IPS-20b (cell line): ENCODE results near the gene CYSRT1.

Experiments
- H3K27ac ChIP-seq: one replicate; pipeline ENCODE4 v1.5.1; 2013; ENCODE audit warnings: low read length
- H3K27me3 ChIP-seq: 2 replicates; pipeline ENCODE4 v1.6.1; 2013; ENCODE audit warnings: mild to moderate bottlenecking, low read length, inconsistent platforms; ENCODE audit not compliant: insufficient read depth
- H3K36me3 ChIP-seq: 2 replicates; pipeline ENCODE4 v1.6.1; 2013; ENCODE audit warnings: low read depth, mild to moderate bottlenecking, inconsistent platforms, low read length, moderate library complexity; ENCODE audit not compliant: insufficient read depth
- H3K4me1 ChIP-seq: 2 replicates; pipeline ENCODE4 v1.6.1; 2013; ENCODE audit warnings: mild to moderate bottlenecking, control low read depth, inconsistent platforms, low read length, moderate library complexity; ENCODE audit not compliant: insufficient read depth
- H3K4me3 ChIP-seq: 2 replicates; pipeline ENCODE4 v1.5.1; 2013; ENCODE audit warnings: mild to moderate bottlenecking, low read length, inconsistent platforms
- H3K9ac ChIP-seq: 2 replicates; pipeline ENCODE4 v1.6.1; 2013; ENCODE audit warnings: low read depth, mild to moderate bottlenecking, inconsistent platforms, low read length, moderate library complexity
- H3K9me3 ChIP-seq: 2 replicates; pipeline ENCODE4 v1.6.1; 2013; ENCODE audit warnings: mild to moderate bottlenecking, low read depth, low read length, inconsistent platforms; ENCODE audit not compliant: insufficient read depth

Gene CYSRT1

GRCh38 chr9:137223078-137223970 is 1.6 kb upstream of the CYSRT1 start:
- Histone ChIP-seq H3K9ac (peak overlapping the region; percentile 91), H3K4me1 (peaks cover 3% of the 10 kb centered on the region; the same call in 1 of the 2 replicates), H3K27me3 (peaks cover 9% of the 10 kb centered on the region), H3K36me3 (no peaks in the 10 kb centered on the region), H3K27ac (no peak overlapping the region), H3K4me3 (peak overlapping the region; percentile 86), H3K9me3 (no peaks in the 10 kb centered on the region)

GRCh38 chr9:137225699-137226331 is 841 bp downstream of the CYSRT1 start:
- Histone ChIP-seq H3K27me3 (peaks cover 9% of the 10 kb centered on the region), H3K36me3 (no peaks in the 10 kb centered on the region), H3K9ac (no peak overlapping the region), H3K4me1 (peaks cover 3% of the 10 kb centered on the region; the same call in 1 of the 2 replicates), H3K9me3 (no peaks in the 10 kb centered on the region), H3K4me3 (no peak overlapping the region), H3K27ac (no peak overlapping the region)

GRCh38 chr9:137226338-137227053 is 1.5 kb downstream of the CYSRT1 start:
- H3K9me3 ChIP-seq = no peaks in the 10 kb centered on the region
- H3K36me3 ChIP-seq = no peaks in the 10 kb centered on the region
- no peak overlapping the region for H3K9ac ChIP-seq
- H3K4me1 ChIP-seq = peaks cover 3% of the 10 kb centered on the region; the same call in 1 of the 2 replicates
- H3K27ac ChIP-seq = no peak overlapping the region
- H3K4me3 ChIP-seq = no peak overlapping the region
- H3K27me3 ChIP-seq = peaks cover 9% of the 10 kb centered on the region

GRCh38 chr9:137227054-137227852 is 2.3 kb downstream of the CYSRT1 start, which contains the start of gene RNF224:
Gene RNF224 (plus strand): TSS chr9:137227502. CDS start chr9:137228336, 834 bp downstream.
- no peak within 1 kb of the TSS for H3K9ac ChIP-seq
- H3K4me3 ChIP-seq = no peak within 1 kb of the TSS
- H3K27me3 ChIP-seq = peaks cover 9% of the 10 kb centered on the region
- no peaks in the 10 kb centered on the region for H3K9me3 ChIP-seq
- H3K27ac ChIP-seq = no peak within 1 kb of the TSS
- H3K4me1 ChIP-seq = peaks cover 3% of the 10 kb centered on the region; the same call in 1 of the 2 replicates
- no peaks in the 10 kb centered on the region for H3K36me3 ChIP-seq

GRCh38 chr9:137227853-137228505 is 3.0 kb downstream of the CYSRT1 start:
- Histone ChIP-seq H3K9ac (no peak overlapping the region), H3K27ac (no peak overlapping the region), H3K9me3 (no peaks in the 10 kb centered on the region), H3K27me3 (peaks cover 2% of the 10 kb centered on the region), H3K36me3 (no peaks in the 10 kb centered on the region), H3K4me1 (peaks cover 3% of the 10 kb centered on the region; the same call in 1 of the 2 replicates), H3K4me3 (no peak overlapping the region)

GRCh38 chr9:137228506-137228967 is 3.6 kb downstream of the CYSRT1 start:
- no peak overlapping the region for H3K27ac ChIP-seq
- H3K9ac ChIP-seq = no peak overlapping the region
- no peaks in the 10 kb centered on the region for H3K27me3 ChIP-seq
- H3K4me1 ChIP-seq = peaks cover 3% of the 10 kb centered on the region; the same call in 1 of the 2 replicates
- H3K36me3 ChIP-seq = no peaks in the 10 kb centered on the region
- no peaks in the 10 kb centered on the region for H3K9me3 ChIP-seq
- H3K4me3 ChIP-seq = no peak overlapping the region

- Histone ChIP-seq H3K9me3 (no peaks in the 10 kb centered on the region), H3K4me1 (no peaks in the 10 kb centered on the region), H3K27ac (no peak overlapping the region), H3K9ac (no peak overlapping the region), H3K36me3 (no peaks in the 10 kb centered on the region), H3K4me3 (no peak overlapping the region), H3K27me3 (no peaks in the 10 kb centered on the region)
These were observed 4.3 kb downstream of the CYSRT1 start for GRCh38 chr9:137228968-137229896.

GRCh38 chr9:137229903-137230704 is 5.1 kb downstream of the CYSRT1 start:
- Histone ChIP-seq H3K9ac (no peak overlapping the region), H3K4me1 (no peaks in the 10 kb centered on the region)

GRCh38 chr9:137230705-137231371 is 5.9 kb downstream of the CYSRT1 start, which contains the start of gene SLC34A3:
Gene SLC34A3 (plus strand): TSS chr9:137230901. CDS start chr9:137231703, 802 bp downstream.
- Histone ChIP-seq H3K9ac (no peak within 1 kb of the TSS), H3K27me3 (no peaks in the 10 kb centered on the region), H3K27ac (no peak within 1 kb of the TSS), H3K36me3 (no peaks in the 10 kb centered on the region), H3K9me3 (no peaks in the 10 kb centered on the region), H3K4me1 (no peaks in the 10 kb centered on the region), H3K4me3 (no peak within 1 kb of the TSS)

More at GRCh38 chr9:137229903-137230704, 5.1 kb downstream of the CYSRT1 start:
- no peaks in the 10 kb centered on the region for H3K9me3 ChIP-seq
- no peaks in the 10 kb centered on the region for H3K36me3 ChIP-seq
- no peak overlapping the region for H3K4me3 ChIP-seq
- H3K27ac ChIP-seq = no peak overlapping the region
- no peaks in the 10 kb centered on the region for H3K27me3 ChIP-seq
